GM12892 (cell line): Measurements from ENCODE around the gene ZNF784.

Source experiments
- POLR2A ChIP-seq: IDR thresholded peaks from 2 replicates; pipeline ENCODE4 v1.6.1; 2011; ENCODE audit warnings: low read depth, low read length, control low read depth
- POLR2AphosphoS5 ChIP-seq: IDR thresholded peaks from 2 replicates; pipeline ENCODE4 v1.6.1; 2011; ENCODE audit warnings: low read depth, low read length, control low read depth
- TAF1 ChIP-seq: IDR thresholded peaks from 2 replicates; pipeline ENCODE4 v1.6.1; 2011; ENCODE audit warnings: low read depth, mild to moderate bottlenecking, control low read depth, low read length, borderline replicate concordance

DNA sequence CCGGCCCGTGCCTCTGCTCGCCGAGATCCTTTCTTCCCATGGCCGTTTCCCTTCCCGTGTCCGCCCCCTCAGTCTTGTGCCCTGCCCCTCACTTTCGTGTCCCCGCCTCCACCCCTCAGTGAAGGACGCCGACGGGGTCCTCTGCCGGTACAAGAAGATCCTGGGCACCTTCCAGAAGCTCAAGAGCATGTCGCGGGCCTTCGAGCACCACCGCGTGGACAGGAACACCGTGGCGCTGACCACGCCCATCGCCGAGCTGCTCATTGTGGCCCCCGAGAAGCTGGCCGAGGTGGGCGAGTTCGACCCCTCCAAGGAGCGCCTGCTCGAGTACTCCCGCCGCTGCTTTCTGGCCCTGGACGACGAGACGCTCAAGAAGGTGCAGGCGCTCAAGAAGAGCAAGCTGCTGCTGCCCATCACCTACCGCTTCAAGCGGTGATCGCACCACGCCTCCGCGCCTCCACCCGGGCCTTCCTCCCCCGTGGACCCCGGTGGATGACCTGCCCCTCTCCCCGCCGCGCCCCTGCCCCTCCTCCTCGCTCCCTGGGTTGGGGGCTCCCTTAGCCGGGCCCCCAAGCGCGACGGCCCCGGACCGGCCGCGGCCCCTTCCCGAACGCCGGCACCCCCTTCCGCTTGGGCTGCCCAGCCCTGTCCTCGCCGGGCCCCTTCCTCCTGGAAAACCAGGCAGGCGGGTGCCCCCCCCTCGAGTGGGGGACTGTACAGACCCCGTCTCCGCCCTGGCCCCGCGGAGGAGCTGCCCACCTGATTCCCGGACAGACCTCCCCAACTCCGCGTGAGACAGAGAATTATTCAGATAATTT lies 28.2 kb upstream of the ZNF784 start:
- TF ChIP-seq POLR2AphosphoS5 (no peak), TAF1 (no peak), POLR2A (no peak)
